Stimulated activated effector memory CD8-positive, alpha-beta T cell treated with anti-CD3 and anti-CD28 coated beads, Interleukin-12 subunit alpha, Interleukin-12 subunit beta, amount 100 ng/mL, for 72 hours (primary cell): ENCODE data around the gene ISM2.

Source experiments
- ATAC-seq: fragments of 150-1000 bp; cut with Tn5 transposase; 2 replicates; pipeline ENCODE4 v1.10.0; 2021
- DNase-seq, 2 donors: peaks; one replicate each; pipeline ENCODE4 v3.0.0; 2021 to 2022; ENCODE audit warnings: low spot score in 2 of 2
- H3K27ac Mint-ChIP-seq: one replicate; pipeline ENCODE4 v1.8.0; 2022; ENCODE audit warnings: mild to moderate bottlenecking, mixed read lengths
- H3K36me3 Mint-ChIP-seq: one replicate; pipeline ENCODE4 v1.8.0; 2022; ENCODE audit warnings: mild to moderate bottlenecking, mixed read lengths
- H3K4me1 Mint-ChIP-seq: one replicate; pipeline ENCODE4 v1.8.0; 2022; ENCODE audit warnings: mixed read lengths
- H3K4me3 Mint-ChIP-seq: one replicate; pipeline ENCODE4 v1.8.0; 2022; ENCODE audit warnings: mild to moderate bottlenecking, mixed read lengths
- H3K9me3 Mint-ChIP-seq: one replicate; pipeline ENCODE4 v1.8.0; 2022; ENCODE audit warnings: mixed read lengths

The ISM2 gene

GRCh38 chr14:77488558-77488957 is 10.1 kb downstream of the ISM2 start:
- ATAC-seq: no peak
- H3K9me3 Mint-ChIP-seq: no peaks in the 10 kb centered on the region
- H3K27ac Mint-ChIP-seq: no peak overlapping the region
- H3K4me3 Mint-ChIP-seq: no peak overlapping the region
- H3K4me1 Mint-ChIP-seq: no peaks in the 10 kb centered on the region
- no peak for DNase-seq
- no peaks in the 10 kb centered on the region for H3K36me3 Mint-ChIP-seq

- no peaks in the 10 kb centered on the region for H3K36me3 Mint-ChIP-seq
- DNase-seq: no peak
- no peak for ATAC-seq
- H3K4me3 Mint-ChIP-seq: no peak overlapping the region
- H3K27ac Mint-ChIP-seq: no peak overlapping the region
- no peaks in the 10 kb centered on the region for H3K9me3 Mint-ChIP-seq
- no peaks in the 10 kb centered on the region for H3K4me1 Mint-ChIP-seq
Observed at GRCh38 chr14:77485901-77486678, 12.5 kb downstream of the ISM2 start.

- ATAC-seq (no peak), DNase-seq (no peak)
- no peak overlapping the region for H3K4me3 Mint-ChIP-seq
- no peaks in the 10 kb centered on the region for H3K36me3 Mint-ChIP-seq
- H3K9me3 Mint-ChIP-seq: no peaks in the 10 kb centered on the region
- H3K27ac Mint-ChIP-seq: no peak overlapping the region
- no peaks in the 10 kb centered on the region for H3K4me1 Mint-ChIP-seq
Observed at GRCh38 chr14:77485256-77485655, 13.4 kb downstream of the ISM2 start.

- DNase-seq: no peak
- ATAC-seq: no peak
- Mint-ChIP-seq H3K9me3 (no peaks in the 10 kb centered on the region), H3K4me1 (no peaks in the 10 kb centered on the region), H3K27ac (no peak overlapping the region), H3K4me3 (no peak overlapping the region), H3K36me3 (no peaks in the 10 kb centered on the region)
Observed at GRCh38 chr14:77482422-77482821, 16.2 kb downstream of the ISM2 start.

GRCh38 chr14:77478796-77479195 is 19.8 kb downstream of the ISM2 start:
- ATAC-seq (no peak), DNase-seq (no peak)
- Mint-ChIP-seq H3K27ac (no peak overlapping the region), H3K36me3 (no peaks in the 10 kb centered on the region), H3K4me1 (no peaks in the 10 kb centered on the region), H3K9me3 (no peaks in the 10 kb centered on the region), H3K4me3 (no peak overlapping the region)

GRCh38 chr14:77478029-77478428 is 20.6 kb downstream of the ISM2 start:
- Mint-ChIP-seq H3K4me3 (no peak overlapping the region), H3K4me1 (no peaks in the 10 kb centered on the region), H3K27ac (no peak overlapping the region), H3K9me3 (no peaks in the 10 kb centered on the region), H3K36me3 (no peaks in the 10 kb centered on the region)
- ATAC-seq (no peak), DNase-seq (no peak)

- ATAC-seq (no peak), DNase-seq (no peak)
- Mint-ChIP-seq H3K4me1 (no peaks in the 10 kb centered on the region), H3K36me3 (no peaks in the 10 kb centered on the region), H3K4me3 (no peak overlapping the region), H3K9me3 (no peaks in the 10 kb centered on the region), H3K27ac (no peak overlapping the region)
Observed at GRCh38 chr14:77475432-77476115, 23.0 kb downstream of the ISM2 start.

GRCh38 chr14:77474479-77475177 is 24.0 kb downstream of the ISM2 start:
- Mint-ChIP-seq H3K4me1 (no peaks in the 10 kb centered on the region), H3K9me3 (no peaks in the 10 kb centered on the region), H3K27ac (no peak overlapping the region), H3K4me3 (no peak overlapping the region), H3K36me3 (peaks cover 3% of the 10 kb centered on the region)
- DNase-seq (no peak), ATAC-seq (no peak)

- H3K9me3 Mint-ChIP-seq: no peaks in the 10 kb centered on the region
Observed at GRCh38 chr14:77473921-77474320, 24.7 kb downstream of the ISM2 start.

GRCh38 chr14:77470224-77470870 is 28.3 kb downstream of the ISM2 start:
- Mint-ChIP-seq H3K36me3 (peaks cover 46% of the 10 kb centered on the region), H3K27ac (no peak overlapping the region), H3K4me1 (no peaks in the 10 kb centered on the region), H3K4me3 (no peak overlapping the region), H3K9me3 (no peaks in the 10 kb centered on the region)
- ATAC-seq (no peak), DNase-seq (no peak)

More at GRCh38 chr14:77473921-77474320, 24.7 kb downstream of the ISM2 start:
- Mint-ChIP-seq H3K27ac (no peak overlapping the region), H3K36me3 (peaks cover 10% of the 10 kb centered on the region), H3K4me1 (no peaks in the 10 kb centered on the region), H3K4me3 (no peak overlapping the region)
- no peak for DNase-seq
- no peak for ATAC-seq

- Mint-ChIP-seq H3K27ac (no peak overlapping the region), H3K9me3 (no peaks in the 10 kb centered on the region), H3K4me1 (no peaks in the 10 kb centered on the region), H3K36me3 (peaks cover 54% of the 10 kb centered on the region), H3K4me3 (no peak overlapping the region)
- ATAC-seq: no peak
- DNase-seq: no peak
Observed at GRCh38 chr14:77469539-77469938, 29.1 kb downstream of the ISM2 start.

- ATAC-seq (no peak), DNase-seq (no peak)
- Mint-ChIP-seq H3K4me1 (no peaks in the 10 kb centered on the region), H3K4me3 (no peak overlapping the region), H3K9me3 (no peaks in the 10 kb centered on the region), H3K27ac (no peak overlapping the region), H3K36me3 (peaks cover 58% of the 10 kb centered on the region)
Observed at GRCh38 chr14:77469067-77469505, 29.5 kb downstream of the ISM2 start.

- no peak overlapping the region for H3K4me3 Mint-ChIP-seq
- H3K27ac Mint-ChIP-seq: no peak overlapping the region
- H3K9me3 Mint-ChIP-seq: no peaks in the 10 kb centered on the region
- peaks cover 71% of the 10 kb centered on the region for H3K36me3 Mint-ChIP-seq
- DNase-seq: no peak
- ATAC-seq: no peak
- H3K4me1 Mint-ChIP-seq: no peaks in the 10 kb centered on the region
Observed at GRCh38 chr14:77467801-77468200, 30.8 kb downstream of the ISM2 start.

GRCh38 chr14:77459072-77459723 is 39.4 kb downstream of the ISM2 start:
- Mint-ChIP-seq H3K27ac (peak overlapping the region; percentile 100), H3K36me3 (peaks cover 74% of the 10 kb centered on the region), H3K4me1 (peaks cover 32% of the 10 kb centered on the region), H3K4me3 (peak overlapping the region; percentile 100), H3K9me3 (no peaks in the 10 kb centered on the region)
- ATAC-seq (no peak), DNase-seq (peak; percentile 50 to 79)
